HG03135 (cell line): ENCODE data around the gene HPF1.
"Not testable (repeated sequence)": the region's sequence is repeated elsewhere in the genome, so short reads cannot be mapped to it uniquely, and the experiment has no call there.

ENCODE experiments used
- ATAC-seq: cut with Tn5 transposase; IDR thresholded peaks from one replicate; pipeline ENCODE4 v1.9.1; 2021; ENCODE audit warnings: mild to moderate bottlenecking, moderate library complexity; ENCODE audit not compliant: unreplicated experiment

Gene HPF1

DNA sequence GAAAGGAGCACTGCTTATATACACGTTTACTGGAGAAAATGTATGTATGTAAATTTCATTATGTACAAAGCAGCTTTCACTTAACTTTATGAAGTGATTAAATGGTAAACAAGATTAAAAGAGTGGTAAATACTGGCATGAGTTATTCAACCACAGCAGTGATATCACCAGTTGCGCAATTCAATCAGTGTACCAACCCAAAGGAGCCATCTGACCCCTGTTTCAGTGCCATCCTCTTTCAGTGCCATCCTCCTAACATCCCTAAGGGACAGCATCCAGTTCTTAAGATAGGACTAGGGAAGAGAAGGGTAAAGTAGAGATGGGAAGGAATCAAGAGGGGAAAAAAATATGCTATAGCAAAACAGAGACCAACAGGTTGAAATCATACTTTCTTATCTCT is 16.2 kb downstream of the HPF1 start:
- ATAC-seq = no peak

DNA sequence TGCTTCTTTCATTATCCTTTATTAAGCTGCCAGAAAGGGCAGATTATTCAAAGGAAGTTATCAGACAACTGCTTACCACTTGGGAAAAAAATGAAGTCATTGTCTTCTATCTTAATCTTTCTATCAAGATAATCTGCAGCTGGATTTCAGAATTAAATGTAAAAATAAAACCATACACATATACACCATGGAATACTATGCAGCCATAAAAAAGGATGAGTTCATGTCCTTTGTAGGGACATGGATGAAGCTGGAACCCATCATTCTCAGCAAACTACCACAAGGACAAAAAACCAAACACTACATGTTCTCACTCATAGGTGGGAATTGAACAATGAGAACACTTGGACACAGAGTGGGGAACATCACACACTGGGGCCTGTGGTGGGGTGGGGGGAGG is 19.1 kb downstream of the HPF1 start:
- not testable (repeated sequence) for ATAC-seq

DNA sequence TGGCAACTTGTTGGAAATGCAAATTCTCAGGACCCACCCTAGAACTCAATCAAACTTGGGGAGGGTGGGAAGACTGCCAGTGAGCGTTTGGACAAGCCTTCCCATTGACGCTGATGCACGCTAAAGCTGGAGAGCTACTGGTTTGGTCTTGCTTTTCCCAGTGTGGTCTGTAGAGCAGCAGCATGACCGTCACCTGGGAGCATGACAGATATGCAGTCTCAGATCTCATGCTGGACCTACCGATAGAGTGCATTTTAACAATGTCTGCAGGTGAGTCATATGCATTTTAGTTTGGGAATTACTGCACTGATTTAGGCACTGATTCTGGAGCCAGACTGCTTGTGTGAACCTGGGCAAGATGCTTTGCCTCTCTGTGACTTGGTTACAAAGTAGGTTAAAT is 27.2 kb downstream of the HPF1 start:
- no peak for ATAC-seq

DNA sequence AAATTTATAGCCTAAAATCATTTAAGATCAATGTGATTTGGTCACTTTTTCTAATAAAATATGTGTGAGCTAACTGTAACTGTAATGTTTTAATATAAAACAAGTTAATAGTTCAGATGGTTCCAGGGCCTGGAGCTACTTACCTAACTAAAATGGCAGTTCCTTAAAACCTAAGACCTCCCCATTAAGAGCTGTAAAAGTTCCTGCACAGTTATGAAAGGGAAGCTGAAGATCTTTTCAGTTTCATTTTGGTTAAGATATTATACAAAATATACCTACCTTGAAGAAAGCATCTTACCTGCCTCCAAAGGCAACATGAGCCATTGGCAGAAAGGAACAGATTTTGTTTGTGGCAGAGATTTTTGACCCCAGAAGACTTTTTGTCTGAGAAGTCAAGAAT is 30.1 kb downstream of the HPF1 start:
- ATAC-seq = no peak

DNA sequence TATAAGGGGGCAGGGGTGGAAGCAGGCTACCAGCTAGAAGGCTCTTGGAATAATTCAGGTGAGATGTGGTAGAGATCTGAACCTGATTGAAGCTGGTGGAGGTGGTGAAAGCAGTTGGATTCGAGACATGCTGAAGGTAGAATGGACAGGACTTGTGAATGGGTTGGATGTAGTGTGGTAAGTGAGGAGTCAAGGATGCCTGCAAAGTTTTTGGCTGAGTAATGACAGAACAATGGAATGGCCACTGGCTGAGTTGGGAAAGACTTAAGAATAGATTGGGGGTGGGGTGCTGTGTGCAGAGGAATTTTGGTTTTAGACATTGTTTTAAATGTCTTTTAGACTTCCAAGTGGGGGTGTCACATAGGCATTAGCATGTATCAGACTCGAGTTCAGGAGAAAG is 33.5 kb downstream of the HPF1 start:
- ATAC-seq = no peak

DNA sequence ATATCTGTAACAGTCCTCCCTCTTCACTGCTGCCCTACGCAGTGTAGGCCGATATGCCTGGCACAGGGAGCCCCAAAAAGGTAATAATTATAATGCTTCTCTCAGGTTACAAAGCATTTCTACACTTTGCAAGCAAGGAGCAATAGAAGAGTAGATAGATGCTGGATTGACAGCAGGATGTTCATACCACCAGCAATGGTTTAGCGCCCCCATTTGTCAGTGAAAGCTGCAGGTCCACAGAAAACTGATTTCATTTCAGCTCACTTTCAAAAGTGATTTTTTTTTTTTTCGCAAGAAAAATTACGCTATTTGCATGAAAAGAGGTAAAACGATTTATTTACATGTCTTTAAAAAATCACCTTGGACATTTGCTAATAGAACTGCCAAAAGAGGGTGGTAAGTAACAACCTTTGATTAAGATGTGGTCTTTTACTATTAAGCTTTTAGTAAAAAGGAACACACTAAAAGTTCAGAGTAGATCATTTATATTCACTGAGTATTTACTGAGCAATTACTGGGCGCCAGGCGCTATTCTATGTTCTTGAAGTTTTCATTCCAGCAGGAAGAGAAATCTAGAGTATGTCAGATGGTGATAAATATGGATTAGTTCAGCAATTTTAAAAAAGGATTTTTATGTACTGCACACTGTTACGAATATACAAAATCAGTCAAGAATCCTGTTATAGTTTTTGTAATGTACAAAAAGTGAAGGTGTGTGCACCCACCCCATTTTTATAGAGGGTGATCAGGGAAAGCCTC is 34.4 kb downstream of the HPF1 start:
- no peak for ATAC-seq

DNA sequence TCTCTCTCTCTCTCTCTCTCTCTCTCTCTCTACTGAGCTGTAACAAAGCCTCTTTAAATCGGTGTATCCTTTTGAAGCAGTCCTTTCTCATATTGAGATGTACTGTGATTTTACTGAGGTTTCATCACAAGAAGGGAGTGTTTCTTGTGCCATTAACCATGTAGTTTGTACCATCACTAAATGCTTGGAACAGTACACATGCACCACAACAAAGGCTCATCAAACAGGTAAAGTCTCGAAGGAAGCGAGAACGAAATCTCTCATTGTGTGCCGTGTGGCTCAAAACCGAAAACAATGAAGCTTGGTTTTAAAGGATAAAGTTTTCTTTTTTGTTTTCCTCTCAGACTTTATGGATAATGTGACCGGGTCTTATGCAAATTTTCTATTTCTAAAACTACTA is 37.2 kb downstream of the HPF1 start:
- ATAC-seq = no peak

DNA sequence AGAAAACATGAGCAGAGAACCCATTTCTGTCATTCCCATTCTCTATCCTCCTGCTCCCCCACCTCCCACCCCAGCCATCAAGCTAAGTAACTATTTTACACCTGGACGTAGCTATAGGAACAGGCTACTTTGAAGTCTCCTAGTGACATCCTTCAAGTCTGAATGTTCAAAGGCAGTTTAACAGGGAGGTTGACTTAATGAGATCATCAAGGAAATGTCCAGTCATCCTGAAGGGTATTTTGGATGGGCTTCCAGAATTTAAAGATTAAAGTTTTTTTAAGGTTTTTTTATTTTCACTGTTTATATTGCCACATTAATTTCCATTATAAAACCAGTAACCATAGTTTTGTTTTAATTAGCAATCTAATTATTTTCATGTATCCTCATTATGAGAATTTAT is 41.1 kb downstream of the HPF1 start:
- ATAC-seq = no peak

DNA sequence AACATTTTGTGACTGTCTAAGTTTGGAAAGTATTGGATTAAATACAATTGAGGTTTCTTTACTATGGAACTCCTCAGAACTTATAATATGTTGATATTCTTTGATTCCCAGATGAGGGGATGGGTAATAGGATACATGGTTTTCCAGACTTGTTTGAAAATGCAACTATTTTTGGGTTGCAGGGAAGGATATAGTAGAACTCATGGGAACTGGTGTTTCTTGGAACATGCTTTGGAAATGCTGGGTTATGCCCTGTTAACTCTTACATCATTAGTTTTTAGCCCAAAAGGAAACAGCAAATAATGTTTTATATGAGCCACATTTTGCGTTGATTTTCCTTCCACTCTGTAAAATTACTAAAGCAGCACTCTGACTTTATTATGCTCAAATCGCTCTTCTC is 41.9 kb downstream of the HPF1 start:
- no peak for ATAC-seq

DNA sequence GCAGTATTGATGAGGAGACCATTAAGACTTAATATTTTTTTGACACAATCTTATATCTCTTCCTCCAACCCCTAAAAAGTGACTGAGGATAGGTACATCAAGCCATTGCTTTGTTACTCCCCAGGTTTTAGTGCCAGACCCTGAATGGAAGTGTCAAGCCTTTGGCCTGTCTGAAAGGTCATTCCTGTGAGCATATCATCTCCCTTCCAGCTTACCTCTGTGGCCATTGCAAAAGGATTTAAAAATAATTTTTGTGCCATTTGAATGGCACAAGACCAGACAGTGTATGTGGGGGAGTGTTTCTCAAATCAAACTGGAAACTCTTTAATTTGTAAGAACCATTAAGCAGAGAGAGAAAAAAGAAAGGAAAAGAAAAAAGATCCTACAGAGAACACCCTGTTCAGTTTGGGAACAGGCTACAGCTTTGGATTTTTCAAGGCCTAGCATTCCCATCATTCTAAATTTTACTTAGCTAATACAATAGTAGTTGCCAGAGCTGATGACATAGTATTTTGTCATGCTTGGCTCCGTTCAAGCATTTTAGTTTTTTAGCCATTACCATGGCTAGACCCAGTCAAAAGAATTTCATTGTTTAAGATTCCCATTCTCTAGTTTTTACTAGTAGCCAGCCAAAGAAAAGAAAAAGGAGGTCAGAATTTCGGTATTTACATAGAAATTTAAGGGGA is 49.6 kb downstream of the HPF1 start:
- ATAC-seq = no peak

DNA sequence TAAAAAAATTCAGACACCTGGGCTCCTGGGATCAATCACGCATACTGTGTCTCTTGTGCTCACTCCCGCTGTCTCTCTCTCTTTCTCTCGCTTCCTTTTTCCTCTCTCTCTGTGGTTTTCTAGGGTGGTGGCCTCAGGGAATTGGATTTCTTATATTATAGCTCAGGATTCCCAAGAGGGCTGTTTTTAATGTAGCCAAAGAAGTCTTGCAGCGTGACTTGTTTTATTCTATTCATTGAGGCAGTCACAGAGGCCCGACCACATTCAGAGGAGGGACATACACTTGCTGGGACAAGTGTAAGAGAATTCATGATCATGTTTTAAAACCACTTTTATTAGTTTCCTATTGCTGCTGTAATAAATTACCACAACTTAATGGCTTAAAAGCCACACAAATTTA is 59.4 kb downstream of the HPF1 start:
- no peak for ATAC-seq

DNA sequence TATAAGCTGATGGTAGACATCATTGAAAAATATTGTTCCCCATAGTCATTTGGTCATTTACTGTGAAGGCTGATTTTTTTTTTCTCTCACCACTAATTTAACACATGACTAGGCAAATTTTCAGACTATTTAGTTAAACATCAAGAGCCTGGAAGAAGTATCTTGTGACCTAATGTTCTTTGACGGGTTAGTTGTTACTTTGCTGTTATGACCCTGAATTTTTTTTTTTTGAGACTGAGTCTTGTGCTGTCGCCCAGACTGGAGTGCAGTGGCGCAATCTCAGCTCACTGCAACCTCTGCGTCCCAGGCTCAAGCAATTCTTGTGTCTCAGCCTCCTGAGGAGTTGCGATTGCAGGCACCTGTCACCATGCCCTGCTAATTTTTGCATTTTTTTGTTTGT is 67.0 kb downstream of the HPF1 start:
- no peak for ATAC-seq

DNA sequence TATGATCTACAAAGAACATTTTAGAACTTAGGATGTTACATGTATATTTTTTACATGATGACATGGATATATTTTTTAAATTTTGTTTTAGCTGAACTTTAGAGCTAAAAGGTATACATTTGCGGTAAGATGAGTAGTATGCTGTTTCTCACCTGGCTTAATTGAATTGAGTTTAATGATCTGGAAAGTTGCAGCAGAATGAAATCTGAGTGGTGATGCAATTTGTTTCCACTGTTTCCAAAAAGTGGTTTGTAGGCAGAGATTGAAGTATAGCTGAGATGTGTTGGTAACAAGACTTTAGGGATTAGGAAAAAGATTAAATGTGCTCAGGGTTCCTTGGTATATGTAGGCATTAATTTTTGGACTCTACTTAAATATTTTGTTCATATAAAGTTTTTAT is 68.1 kb downstream of the HPF1 start:
- no peak for ATAC-seq

DNA sequence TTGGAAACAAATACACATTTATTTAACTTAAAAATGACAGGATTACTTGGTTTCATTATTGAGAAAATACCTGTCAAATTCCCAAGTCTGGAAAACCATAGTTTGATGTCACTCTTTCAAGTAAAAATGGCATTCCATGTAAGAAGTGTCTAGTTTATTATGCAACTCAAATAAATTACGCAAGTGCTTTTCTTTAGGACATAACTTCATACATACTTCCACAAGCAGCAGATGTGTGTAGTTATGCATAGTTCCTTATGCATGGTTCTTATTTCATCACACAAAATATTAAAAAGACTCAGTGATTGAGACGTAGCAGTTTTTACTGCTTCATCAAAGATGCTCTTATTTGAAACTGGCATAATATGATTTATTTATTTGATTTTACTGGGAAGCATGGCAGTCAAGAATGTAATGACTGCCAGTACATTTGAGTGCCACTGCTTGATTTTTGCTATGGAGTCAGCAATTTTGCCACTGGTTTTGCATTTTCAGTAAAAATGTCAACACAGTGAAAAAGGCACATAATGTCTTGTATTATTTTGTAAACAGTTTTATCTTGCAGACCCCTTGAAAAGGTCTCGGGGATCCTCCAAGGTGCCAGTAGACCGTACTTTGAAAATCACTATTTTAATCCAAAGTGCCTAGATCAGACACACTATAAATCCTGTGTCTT is 75.2 kb downstream of the HPF1 start:
- ATAC-seq = no peak
